B cell (primary cell): ENCODE measurements around the gene FADS6.

Experiments used
- CTCF ChIP-seq: fragments of 200-600 bp; IDR thresholded peaks from one replicate; pipeline ENCODE4 v1.8.0; 2022; ENCODE audit warnings: antibody characterized with exemption, mild to moderate bottlenecking
- EZH2 ChIP-seq: IDR thresholded peaks from 2 replicates; pipeline ENCODE4 v1.6.1; 2012; ENCODE audit warnings: borderline replicate concordance, low read depth, mild to moderate bottlenecking, moderate library complexity, low read length; ENCODE audit not compliant: insufficient read depth, poor library complexity, severe bottlenecking

- TF ChIP-seq CTCF: no peak
- no peak for TF ChIP-seq EZH2
These were observed 5.0 kb upstream of the FADS6 start for GRCh38 chr17:74898376-74898946.
